Measurements from ENCODE around the gene RAD51AP1. TPM values are rescaled to one million over a fixed set of nuclear protein-coding genes. Genes with fewer than 3 reads are reported as not detected.

Gene RAD51AP1
- polyA plus RNA-seq, 2 of the 4 experiments (the other 2 are of a cell fraction): 30.6 to 56.7 TPM

DNA sequence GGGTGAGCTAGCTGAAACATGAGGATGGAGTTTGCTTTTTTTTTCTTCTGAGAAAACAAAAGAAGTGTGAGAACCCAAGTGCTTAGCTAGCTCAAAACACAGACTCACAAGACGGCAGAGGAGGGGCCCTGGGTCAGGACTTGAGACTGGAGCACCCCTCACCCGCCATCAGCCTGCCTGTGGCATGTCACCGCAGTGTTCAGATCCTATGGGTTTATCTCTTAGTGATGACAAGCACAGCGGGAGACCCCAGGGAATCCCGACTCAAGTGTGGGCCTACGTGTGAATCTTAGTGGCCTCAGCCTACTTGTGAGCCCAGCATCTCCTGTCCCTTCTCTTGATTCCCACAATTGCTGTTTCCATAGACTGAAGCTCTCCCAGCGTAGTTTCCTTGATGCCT, 46.2 kb downstream of the RAD51AP1 start:
- ATAC-seq (no peak), FAIRE-seq (no peak), DNase-seq (ENCODE audit: low read depth in 1 of 2, low spot score in 1 of 2) (no peak)
- no peak overlapping the region for H3K4me3 ChIP-seq
- H3K4me2 ChIP-seq: no peak overlapping the region
- H3K4me1 ChIP-seq: no peaks in the 10 kb centered on the region
- no peak for TF ChIP-seq JUNB (IDR thresholded peaks at IDR 0.05)
- no peak for TF ChIP-seq TFCP2L1 (CRISPR knock-in tag; IDR thresholded peaks at IDR 0.05)
- TF ChIP-seq KDM5A (IDR thresholded peaks at IDR 0.05): no peak
- no peak for TF ChIP-seq RARB (CRISPR knock-in tag; IDR thresholded peaks at IDR 0.05)
- no peak for TF ChIP-seq ATOH8 (CRISPR knock-in tag; IDR thresholded peaks at IDR 0.05; ENCODE audit: low read depth)
- TF ChIP-seq POLR2AphosphoS2 (conservative IDR thresholded peaks at IDR 0.05; ENCODE audit: low read length): no peak
- no peak for TF ChIP-seq RNF2 (IDR thresholded peaks at IDR 0.05; ENCODE audit: borderline replicate concordance, low read depth)
- TF ChIP-seq HOXB5 (CRISPR knock-in tag; IDR thresholded peaks at IDR 0.05): no peak
- TF ChIP-seq ESRRA (IDR thresholded peaks at IDR 0.05; ENCODE audit: borderline replicate concordance, low read length): no peak
- TF ChIP-seq FOSL2 (IDR thresholded peaks at IDR 0.05): no peak
- TF ChIP-seq FOSL2 (CRISPR knock-in tag; IDR thresholded peaks at IDR 0.05): no peak
- TF ChIP-seq CHD2 (IDR thresholded peaks at IDR 0.05; ENCODE audit: low read length, partially characterized antibody): no peak
- TF ChIP-seq ZFP36 (IDR thresholded peaks at IDR 0.05; ENCODE audit: borderline replicate concordance, partially characterized antibody): no peak
- no peak for TF ChIP-seq PBX3 (IDR thresholded peaks at IDR 0.05)
- TF ChIP-seq MAZ (IDR thresholded peaks at IDR 0.05; ENCODE audit: borderline replicate concordance, low read depth, low read length): no peak
- TF ChIP-seq HDAC2 (IDR thresholded peaks at IDR 0.05): no peak
- TF ChIP-seq MAX (IDR thresholded peaks at IDR 0.05): no peak
- no peak for TF ChIP-seq SREBF2 (IDR thresholded peaks at IDR 0.05)
- TF ChIP-seq RCOR1 (IDR thresholded peaks at IDR 0.05; ENCODE audit: low read depth, low read length): no peak
- no peak for TF ChIP-seq FOSB (CRISPR knock-in tag; IDR thresholded peaks at IDR 0.05)
- TF ChIP-seq PHF8 (IDR thresholded peaks at IDR 0.05; ENCODE audit: borderline replicate concordance, low read depth): no peak
- H3K9me3 ChIP-seq: no peaks in the 10 kb centered on the region
- no peak overlapping the region for H3K27ac ChIP-seq
- POLR2A ChIA-PET: no interaction called here
- CTCF ChIA-PET: interaction anchor here (0.6 to 2.3 kb wide), 3 partner anchors 9 to 19 kb away, joined by 3 to 7 read pairs (median 3); no protein-coding TSS in a partner anchor
- WGBS (ENCODE audit: missing lambda C conversion rate): 56% methylated on average over 7 of the region's 7 CpGs

- no peak for ATAC-seq
- POLR2A ChIA-PET: no interaction called here
- TF ChIP-seq KDM1A (IDR thresholded peaks at IDR 0.05; ENCODE audit: low read depth) (no peak), SREBF2 (IDR thresholded peaks at IDR 0.05) (no peak), SMC3 (IDR thresholded peaks at IDR 0.05) (no peak), EP300 (IDR thresholded peaks at IDR 0.05) (no peak), ZC3H11A (IDR thresholded peaks at IDR 0.05) (no peak), CHD4 (IDR thresholded peaks at IDR 0.05; ENCODE audit: borderline replicate concordance) (no peak), TP53 (CRISPR knock-in tag; IDR thresholded peaks at IDR 0.05) (no peak), NR3C1 (IDR thresholded peaks at IDR 0.05) (no peak), MAZ (IDR thresholded peaks at IDR 0.05; ENCODE audit: borderline replicate concordance, low read depth, low read length) (no peak), CBX2 (IDR thresholded peaks at IDR 0.05; ENCODE audit: borderline replicate concordance, low read depth) (no peak), ZSCAN20 (CRISPR knock-in tag; IDR thresholded peaks at IDR 0.05) (no peak)
- TF ChIP-seq, protein P1, sequence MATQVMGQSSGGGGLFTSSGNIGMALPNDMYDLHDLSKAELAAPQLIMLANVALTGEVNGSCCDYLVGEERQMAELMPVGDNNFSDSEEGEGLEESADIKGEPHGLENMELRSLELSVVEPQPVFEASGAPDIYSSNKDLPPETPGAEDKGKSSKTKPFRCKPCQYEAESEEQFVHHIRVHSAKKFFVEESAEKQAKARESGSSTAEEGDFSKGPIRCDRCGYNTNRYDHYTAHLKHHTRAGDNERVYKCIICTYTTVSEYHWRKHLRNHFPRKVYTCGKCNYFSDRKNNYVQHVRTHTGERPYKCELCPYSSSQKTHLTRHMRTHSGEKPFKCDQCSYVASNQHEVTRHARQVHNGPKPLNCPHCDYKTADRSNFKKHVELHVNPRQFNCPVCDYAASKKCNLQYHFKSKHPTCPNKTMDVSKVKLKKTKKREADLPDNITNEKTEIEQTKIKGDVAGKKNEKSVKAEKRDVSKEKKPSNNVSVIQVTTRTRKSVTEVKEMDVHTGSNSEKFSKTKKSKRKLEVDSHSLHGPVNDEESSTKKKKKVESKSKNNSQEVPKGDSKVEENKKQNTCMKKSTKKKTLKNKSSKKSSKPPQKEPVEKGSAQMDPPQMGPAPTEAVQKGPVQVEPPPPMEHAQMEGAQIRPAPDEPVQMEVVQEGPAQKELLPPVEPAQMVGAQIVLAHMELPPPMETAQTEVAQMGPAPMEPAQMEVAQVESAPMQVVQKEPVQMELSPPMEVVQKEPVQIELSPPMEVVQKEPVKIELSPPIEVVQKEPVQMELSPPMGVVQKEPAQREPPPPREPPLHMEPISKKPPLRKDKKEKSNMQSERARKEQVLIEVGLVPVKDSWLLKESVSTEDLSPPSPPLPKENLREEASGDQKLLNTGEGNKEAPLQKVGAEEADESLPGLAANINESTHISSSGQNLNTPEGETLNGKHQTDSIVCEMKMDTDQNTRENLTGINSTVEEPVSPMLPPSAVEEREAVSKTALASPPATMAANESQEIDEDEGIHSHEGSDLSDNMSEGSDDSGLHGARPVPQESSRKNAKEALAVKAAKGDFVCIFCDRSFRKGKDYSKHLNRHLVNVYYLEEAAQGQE (IDR thresholded peaks at IDR 0.05): no peak
These were observed 47.8 kb downstream of the RAD51AP1 start for GRCh38 chr12:4586500-4586899.

More at GRCh38 chr12:4586500-4586899, 47.8 kb downstream of the RAD51AP1 start:
- Histone ChIP-seq H3K27ac (no peak overlapping the region), H3K4me3 (no peak overlapping the region), H3K4me2 (no peak overlapping the region), H3K9me3 (no peaks in the 10 kb centered on the region), H3K4me1 (no peaks in the 10 kb centered on the region)
- no peak for DNase-seq (ENCODE audit: low read depth in 1 of 2, low spot score in 1 of 2)
- 39% methylated on average over 3 of the region's 5 CpGs for WGBS (ENCODE audit: missing lambda C conversion rate)
- CTCF ChIA-PET: interaction anchor here (0.5 to 1.5 kb wide), 4 partner anchors 11 to 172 kb away, joined by 3 to 7 read pairs (median 4); no protein-coding TSS in a partner anchor
- FAIRE-seq: no peak

Data from A549 (cell line).